NOMO-1 treated with DMSO at 0.1 percent for 48 hours (cell line): ENCODE measurements around the gene AFF1.
A peak's percentile ranks its signal among the peaks of the same experiment; 100 is the strongest.
"Not testable (repeated sequence)": the region's sequence is repeated elsewhere in the genome, so short reads cannot be mapped to it uniquely, and the experiment has no call there.

Experiments
- DNase-seq: peaks from one replicate; lab custom pipeline; 2025; ENCODE audit not compliant: unreplicated experiment; lab: John Stamatoyannopoulos, UW

The AFF1 gene

GRCh38 chr4:87031920-87032319, 97.1 kb downstream of the AFF1 start:
- DNase-seq, result no peak

- DNase-seq, result no peak
These were observed 98.2 kb downstream of the AFF1 start for GRCh38 chr4:87032884-87033533.

DNA sequence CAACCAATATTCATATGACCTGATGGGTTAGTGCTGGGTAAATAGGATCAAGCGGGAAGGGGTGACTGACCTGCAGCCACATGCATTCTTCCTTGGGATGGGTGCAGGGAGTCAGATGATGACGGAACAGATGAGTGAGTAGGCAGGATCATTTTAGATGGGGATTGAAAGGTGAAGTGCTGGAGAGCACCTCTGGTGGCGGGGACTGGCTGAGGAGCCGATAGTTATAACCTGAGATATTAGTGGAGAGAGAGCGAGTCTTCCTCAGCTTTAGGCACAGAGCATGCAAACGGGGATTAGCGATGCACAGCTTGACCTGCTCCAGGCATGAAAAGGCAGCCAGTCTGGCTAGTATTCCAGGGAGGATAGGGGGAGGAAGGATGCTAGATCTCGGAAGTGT, 99.1 kb downstream of the AFF1 start:
- DNase-seq, result no peak

- DNase-seq, result no peak
These were observed 99.7 kb downstream of the AFF1 start for GRCh38 chr4:87034527-87034926.

DNA sequence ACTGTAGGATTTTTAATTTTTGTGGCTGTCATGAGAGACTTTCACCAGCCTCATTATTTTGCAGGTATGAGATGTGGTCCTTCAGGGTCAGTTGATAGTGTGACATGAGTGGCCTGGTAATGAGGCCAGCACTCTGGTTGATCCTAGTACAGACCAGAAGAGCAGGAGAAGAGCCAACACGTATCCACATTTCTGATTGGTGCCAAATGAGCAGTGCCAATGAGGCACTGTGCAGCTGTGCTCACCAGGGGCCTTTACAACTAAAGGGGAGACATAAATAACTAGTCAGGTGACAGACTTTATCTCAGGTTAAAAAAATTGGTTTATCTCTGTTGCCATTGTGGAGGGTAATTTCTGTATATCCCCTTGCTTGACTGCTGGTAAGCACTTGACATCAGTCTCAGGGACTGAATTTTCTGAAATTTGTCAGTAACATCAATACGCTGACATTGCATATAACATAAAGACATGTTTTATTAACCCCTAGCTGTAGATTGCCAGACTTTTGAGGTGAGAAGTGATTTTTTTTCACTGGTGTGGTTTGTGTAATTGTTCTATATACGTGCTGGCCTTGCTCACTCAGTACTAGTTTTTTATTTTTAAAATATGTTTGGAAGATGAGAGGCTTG, 101.2 kb downstream of the AFF1 start:
- no peak for DNase-seq

DNA sequence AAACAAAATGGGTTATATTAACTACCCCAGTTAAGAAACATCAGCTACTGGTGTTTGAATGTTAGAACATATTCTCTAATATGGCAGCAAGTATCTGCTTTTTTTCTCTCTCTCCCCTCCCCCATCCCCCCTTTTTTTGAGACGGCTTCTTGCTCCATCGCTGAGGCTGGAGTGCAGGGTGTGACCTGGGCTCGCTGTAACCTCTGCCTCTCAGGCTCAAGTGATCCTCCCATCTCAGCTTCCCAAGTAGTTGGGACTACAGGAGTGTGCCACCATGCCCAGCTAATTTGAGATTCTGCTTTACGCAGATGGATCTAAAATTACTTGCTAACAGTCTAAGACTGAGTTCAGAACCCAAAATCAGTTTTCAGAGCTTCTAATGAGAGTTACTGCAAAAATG, 101.9 kb downstream of the AFF1 start:
- no peak for DNase-seq

DNA sequence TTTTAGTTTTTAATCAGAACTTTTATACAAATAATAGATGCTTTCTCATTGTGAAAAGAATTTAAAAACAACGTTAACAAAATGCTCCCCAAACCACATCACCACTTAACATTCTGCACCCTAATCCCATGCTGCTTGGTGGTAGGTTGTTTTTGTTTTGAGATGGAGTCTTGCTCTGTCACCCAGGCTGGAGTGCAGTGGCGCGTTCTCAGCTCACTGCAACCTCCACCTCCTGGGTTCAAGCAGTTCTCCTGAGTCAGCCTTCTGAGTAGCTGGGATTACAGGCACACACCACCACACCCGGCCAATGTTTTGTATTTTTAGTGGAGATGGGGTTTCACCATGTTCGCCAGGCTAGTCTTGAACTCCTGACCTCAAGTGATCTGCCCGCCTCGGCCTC, 102.4 kb downstream of the AFF1 start:
- not testable (repeated sequence) for DNase-seq

DNA sequence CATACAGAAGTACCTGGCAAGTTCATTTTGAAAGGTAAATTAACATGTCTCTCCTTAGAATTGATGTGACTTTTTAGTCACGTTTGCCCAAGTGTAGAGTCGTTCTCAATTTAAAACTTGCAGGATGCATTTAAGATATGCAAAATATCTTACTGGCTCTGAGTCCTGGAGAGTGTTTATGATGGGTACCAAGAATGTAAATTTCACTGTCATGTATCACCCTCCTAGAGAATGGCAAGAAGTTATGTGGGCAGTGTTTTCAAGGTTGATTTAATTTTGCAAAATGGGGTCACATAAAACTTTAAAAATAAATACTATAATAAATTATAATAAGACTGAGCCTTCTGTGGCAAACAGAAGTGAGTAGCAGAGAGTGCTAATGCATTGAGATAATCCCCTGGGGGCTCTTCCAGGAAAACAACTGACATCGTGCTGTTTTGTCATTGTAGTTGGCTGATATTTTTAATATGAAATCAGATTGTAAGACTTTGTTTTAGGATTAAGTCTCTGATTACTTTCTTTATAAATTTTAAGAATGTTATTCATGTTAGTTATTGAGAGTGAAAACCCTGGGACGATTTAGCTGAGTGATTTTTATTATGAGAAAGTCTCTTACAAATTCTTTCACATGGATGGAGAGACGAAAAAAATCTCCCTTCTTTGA, 103.0 kb downstream of the AFF1 start:
- no peak for DNase-seq

GRCh38 chr4:87038837-87039615, 104.2 kb downstream of the AFF1 start:
- no peak for DNase-seq

GRCh38 chr4:87041141-87041540, 106.3 kb downstream of the AFF1 start:
- DNase-seq, result no peak

- no peak for DNase-seq
These were observed 107.4 kb downstream of the AFF1 start for GRCh38 chr4:87042221-87042620.

GRCh38 chr4:87042986-87043820, 108.4 kb downstream of the AFF1 start:
- DNase-seq, result no peak

GRCh38 chr4:87044511-87045233, 109.9 kb downstream of the AFF1 start:
- DNase-seq, result peak; percentile 13

DNA sequence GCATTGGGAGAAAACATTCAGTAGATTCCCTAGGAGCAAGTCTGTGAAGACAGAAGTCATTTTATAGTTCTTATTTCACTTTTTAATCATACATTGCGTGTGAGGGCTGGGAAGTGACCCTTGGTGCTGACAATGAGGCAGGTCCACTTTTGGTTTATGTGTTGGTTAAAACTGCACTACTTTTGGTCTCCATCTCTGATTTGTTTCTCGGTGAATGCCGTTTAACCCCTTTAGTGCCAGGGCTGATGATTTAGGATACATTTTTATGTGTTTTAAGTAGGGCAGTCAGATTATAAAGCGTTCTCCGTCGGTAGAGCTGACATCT, 110.4 kb downstream of the AFF1 start:
- DNase-seq, result no peak

- DNase-seq, result no peak
These were observed 110.8 kb downstream of the AFF1 start for GRCh38 chr4:87045659-87046058.

DNA sequence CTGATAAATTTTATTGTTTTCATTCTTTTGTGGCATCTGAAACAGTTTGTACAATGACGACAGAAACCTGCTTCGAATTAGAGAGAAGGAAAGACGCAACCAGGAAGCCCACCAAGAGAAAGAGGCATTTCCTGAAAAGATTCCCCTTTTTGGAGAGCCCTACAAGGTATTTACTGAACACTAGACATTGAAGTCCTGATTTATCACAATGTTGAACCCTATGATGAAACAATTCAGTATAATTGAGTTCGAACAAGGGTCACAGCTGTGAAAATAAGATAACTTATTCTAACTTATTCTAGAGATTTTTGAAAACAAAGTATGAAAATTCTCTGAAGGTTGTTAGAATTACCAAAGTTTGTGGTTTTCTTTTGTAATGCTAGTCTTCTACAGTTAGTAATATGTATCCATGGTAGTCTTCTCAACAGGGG, 111.3 kb downstream of the AFF1 start:
- DNase-seq, result peak; percentile 71

GRCh38 chr4:87047281-87047798, 112.5 kb downstream of the AFF1 start:
- DNase-seq, result no peak

DNA sequence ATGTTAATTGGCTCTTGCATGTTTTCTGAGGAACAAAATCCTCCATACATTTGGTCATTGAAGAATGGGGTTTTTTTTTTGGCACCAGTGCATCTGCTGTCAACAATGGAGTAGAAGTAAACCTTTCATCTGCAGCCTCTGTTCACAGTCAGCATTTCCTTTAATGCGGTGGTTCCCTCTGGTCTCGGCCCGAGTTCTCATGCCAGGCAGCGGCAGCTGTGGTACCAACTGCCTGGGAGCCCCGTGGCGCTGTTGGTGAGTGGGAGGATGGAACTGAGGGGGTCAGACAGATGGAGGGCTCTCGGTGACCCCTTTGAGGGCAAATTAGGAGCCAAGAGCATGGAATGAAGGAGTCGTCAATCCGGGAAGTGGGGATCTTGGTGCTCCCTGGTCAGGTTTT, 114.7 kb downstream of the AFF1 start:
- DNase-seq, result no peak

- DNase-seq, result no peak
These were observed 115.8 kb downstream of the AFF1 start for GRCh38 chr4:87050596-87050995.

DNA sequence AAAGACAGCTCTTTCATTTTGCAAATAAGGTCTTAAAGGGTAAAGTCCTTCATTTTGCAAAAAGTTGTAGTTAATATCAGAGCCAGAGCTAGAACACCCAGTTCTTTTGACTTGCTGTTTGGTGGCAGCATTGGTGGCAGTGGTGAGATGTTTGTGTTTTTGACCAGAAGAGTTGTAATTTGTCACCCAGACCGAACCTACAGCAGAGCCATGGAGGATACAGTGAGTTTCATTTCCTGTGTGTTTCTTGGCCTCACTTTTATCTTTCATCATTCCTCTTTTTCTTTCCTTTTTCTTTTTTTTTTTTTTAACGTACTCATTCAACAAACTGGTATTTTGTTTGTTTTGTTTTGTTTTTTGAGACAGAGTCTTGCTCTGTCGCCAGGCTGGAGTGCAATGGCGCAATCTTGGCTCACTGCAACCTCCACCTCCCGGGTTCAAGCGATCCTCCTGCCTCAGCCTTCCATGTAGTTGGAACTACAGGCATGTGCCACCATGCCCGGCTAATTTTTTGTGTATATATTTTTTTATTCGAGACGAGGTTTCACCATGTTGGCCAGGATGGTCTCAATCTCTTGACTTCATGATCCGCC, 116.4 kb downstream of the AFF1 start:
- DNase-seq, result peak; percentile 14
